B cell (primary cell): Measurements from ENCODE around the gene CACTIN.

Source experiments
- EZH2 ChIP-seq: IDR thresholded peaks from 2 replicates; pipeline ENCODE4 v1.6.1; 2012; ENCODE audit warnings: borderline replicate concordance, low read depth, mild to moderate bottlenecking, moderate library complexity, low read length; ENCODE audit not compliant: insufficient read depth, poor library complexity, severe bottlenecking
- TF ChIP-seq, protein P1 (sequence below): fragments of 200-600 bp; IDR thresholded peaks from one replicate; pipeline ENCODE4 v1.8.0; 2022; ENCODE audit warnings: antibody characterized with exemption, mild to moderate bottlenecking

DNA sequence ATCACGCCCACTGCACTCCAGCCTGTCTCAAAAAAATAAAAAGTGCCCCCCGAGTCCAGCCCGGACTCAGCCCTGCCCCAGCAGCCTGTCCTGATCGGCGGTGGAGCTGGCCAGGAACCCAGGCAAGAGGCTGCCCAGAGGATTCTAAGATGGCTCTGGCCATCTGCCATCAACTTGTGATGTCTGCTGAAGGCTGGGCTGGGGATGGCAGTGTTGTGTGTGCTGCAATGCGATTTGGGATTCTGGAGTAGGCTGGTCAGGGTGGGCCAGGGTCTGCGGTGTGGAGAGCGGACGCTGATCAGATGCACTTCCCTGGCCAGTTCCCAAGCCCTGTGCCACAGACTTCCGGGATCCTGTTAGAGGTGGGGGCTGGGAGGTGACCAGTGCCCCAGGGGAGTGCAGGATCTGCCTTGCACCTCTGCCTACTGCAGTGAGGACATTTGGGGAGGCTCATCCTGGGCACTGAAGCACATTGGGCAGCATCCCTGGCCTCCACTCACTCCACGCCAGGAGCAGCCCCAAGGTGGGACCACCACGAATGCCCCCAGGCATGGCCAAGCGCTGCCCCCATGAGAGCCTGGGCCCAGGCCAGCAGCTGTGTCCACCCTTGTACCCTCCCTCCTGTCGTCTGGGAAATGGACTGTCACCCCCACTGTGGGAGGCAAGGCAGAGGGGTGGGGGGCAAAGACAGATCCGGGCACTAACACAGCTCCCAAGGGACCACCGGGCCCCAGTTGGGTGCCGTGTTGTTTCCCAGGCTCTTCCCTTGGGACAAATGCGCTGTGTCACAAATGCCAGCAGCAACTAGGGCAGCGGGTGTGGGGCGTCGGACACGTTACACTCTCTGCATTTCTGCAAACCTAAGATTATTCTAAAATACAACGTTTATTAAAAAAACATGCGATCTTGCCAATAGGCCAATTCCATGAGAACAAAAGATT is 16.5 kb downstream of the CACTIN start:
- TF ChIP-seq, protein P1, sequence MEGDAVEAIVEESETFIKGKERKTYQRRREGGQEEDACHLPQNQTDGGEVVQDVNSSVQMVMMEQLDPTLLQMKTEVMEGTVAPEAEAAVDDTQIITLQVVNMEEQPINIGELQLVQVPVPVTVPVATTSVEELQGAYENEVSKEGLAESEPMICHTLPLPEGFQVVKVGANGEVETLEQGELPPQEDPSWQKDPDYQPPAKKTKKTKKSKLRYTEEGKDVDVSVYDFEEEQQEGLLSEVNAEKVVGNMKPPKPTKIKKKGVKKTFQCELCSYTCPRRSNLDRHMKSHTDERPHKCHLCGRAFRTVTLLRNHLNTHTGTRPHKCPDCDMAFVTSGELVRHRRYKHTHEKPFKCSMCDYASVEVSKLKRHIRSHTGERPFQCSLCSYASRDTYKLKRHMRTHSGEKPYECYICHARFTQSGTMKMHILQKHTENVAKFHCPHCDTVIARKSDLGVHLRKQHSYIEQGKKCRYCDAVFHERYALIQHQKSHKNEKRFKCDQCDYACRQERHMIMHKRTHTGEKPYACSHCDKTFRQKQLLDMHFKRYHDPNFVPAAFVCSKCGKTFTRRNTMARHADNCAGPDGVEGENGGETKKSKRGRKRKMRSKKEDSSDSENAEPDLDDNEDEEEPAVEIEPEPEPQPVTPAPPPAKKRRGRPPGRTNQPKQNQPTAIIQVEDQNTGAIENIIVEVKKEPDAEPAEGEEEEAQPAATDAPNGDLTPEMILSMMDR, result no peak
- no peak for TF ChIP-seq EZH2
